Glutamatergic neuron (in vitro differentiated cells): Measurements from ENCODE around the gene CDK8. TPM values are rescaled to one million over a fixed set of nuclear protein-coding genes. Genes with fewer than 3 reads are reported as not detected.

Experiments
- DNase-seq: peaks from one replicate; pipeline ENCODE4 v3.0.0; 2022
- H3K27ac Mint-ChIP-seq: one replicate; pipeline ENCODE4 v1.8.0; 2020; ENCODE audit warnings: mild to moderate bottlenecking, mixed read lengths, inconsistent platforms; ENCODE audit not compliant: unreplicated experiment
- H3K27me3 Mint-ChIP-seq: one replicate; pipeline ENCODE4 v1.8.0; 2020; ENCODE audit warnings: mild to moderate bottlenecking, moderate library complexity, mixed read lengths, inconsistent platforms; ENCODE audit not compliant: unreplicated experiment
- H3K36me3 Mint-ChIP-seq: one replicate; pipeline ENCODE4 v1.8.0; 2020; ENCODE audit warnings: mild to moderate bottlenecking, mixed read lengths, inconsistent platforms; ENCODE audit not compliant: unreplicated experiment
- H3K4me1 Mint-ChIP-seq: one replicate; pipeline ENCODE4 v1.8.0; 2020; ENCODE audit warnings: mild to moderate bottlenecking, low read depth, mixed read lengths, inconsistent platforms; ENCODE audit not compliant: unreplicated experiment
- H3K4me3 Mint-ChIP-seq: one replicate; pipeline ENCODE4 v1.8.0; 2020; ENCODE audit warnings: mild to moderate bottlenecking, mixed read lengths, inconsistent platforms; ENCODE audit not compliant: unreplicated experiment
- H3K9me3 Mint-ChIP-seq: one replicate; pipeline ENCODE4 v1.8.0; 2020; ENCODE audit warnings: mild to moderate bottlenecking, moderate library complexity, mixed read lengths, inconsistent platforms; ENCODE audit not compliant: unreplicated experiment
- CTCF ChIP-seq: fragments of 200-600 bp; sonication (generic); IDR thresholded peaks from one replicate; pipeline ENCODE4 v1.5.0; 2021; ENCODE audit not compliant: partially characterized antibody, unreplicated experiment
- total RNA-seq: library from RNA; stranded (reverse); fragmentation: NEBNext Ultra II Directional; extraction: Animal tissue kit (Norgen Biotek cat#: 25700); gene quantifications from one replicate; pipeline ENCODE4 v1.2.1, GENCODE V29; 2021; ENCODE audit not compliant: unreplicated experiment

The CDK8 gene
- total RNA-seq, 1 donor from 2014 or later, result 27.9 TPM

- Mint-ChIP-seq H3K9me3 (peaks cover 5% of the 10 kb centered on the region), H3K4me1 (peaks cover 22% of the 10 kb centered on the region), H3K4me3 (no peak overlapping the region), H3K27ac (no peak overlapping the region), H3K36me3 (no peaks in the 10 kb centered on the region), H3K27me3 (peaks cover 6% of the 10 kb centered on the region)
- no peak for TF ChIP-seq CTCF
- DNase-seq, result no peak
Observed at GRCh38 chr13:26259634-26260033, 5.7 kb downstream of the CDK8 start.

GRCh38 chr13:26262156-26262555 lies 8.2 kb downstream of the CDK8 start:
- Mint-ChIP-seq H3K27ac (no peak overlapping the region), H3K36me3 (no peaks in the 10 kb centered on the region), H3K4me3 (no peak overlapping the region), H3K9me3 (no peaks in the 10 kb centered on the region), H3K27me3 (no peaks in the 10 kb centered on the region), H3K4me1 (peaks cover 22% of the 10 kb centered on the region)
- no peak for TF ChIP-seq CTCF
- DNase-seq, result no peak

- H3K4me1 Mint-ChIP-seq, result peaks cover 15% of the 10 kb centered on the region
- TF ChIP-seq CTCF, result no peak
- H3K9me3 Mint-ChIP-seq, result peaks cover 1% of the 10 kb centered on the region
- H3K27me3 Mint-ChIP-seq, result no peaks in the 10 kb centered on the region
- DNase-seq, result no peak
- H3K36me3 Mint-ChIP-seq, result no peaks in the 10 kb centered on the region
- no peak overlapping the region for H3K4me3 Mint-ChIP-seq
- H3K27ac Mint-ChIP-seq, result no peak overlapping the region
Observed at GRCh38 chr13:26266311-26266710, 12.4 kb downstream of the CDK8 start.

- Mint-ChIP-seq H3K4me3 (no peak overlapping the region), H3K4me1 (peaks cover 7% of the 10 kb centered on the region), H3K36me3 (no peaks in the 10 kb centered on the region), H3K27me3 (peaks cover 1% of the 10 kb centered on the region), H3K27ac (no peak overlapping the region), H3K9me3 (peaks cover 1% of the 10 kb centered on the region)
- no peak for DNase-seq
- no peak for TF ChIP-seq CTCF
Observed at GRCh38 chr13:26270707-26271106, 16.8 kb downstream of the CDK8 start.

- peaks cover 1% of the 10 kb centered on the region for H3K27me3 Mint-ChIP-seq
- no peaks in the 10 kb centered on the region for H3K4me1 Mint-ChIP-seq
- no peak for TF ChIP-seq CTCF
- H3K4me3 Mint-ChIP-seq, result no peak overlapping the region
- no peak overlapping the region for H3K27ac Mint-ChIP-seq
- DNase-seq, result no peak
- no peaks in the 10 kb centered on the region for H3K36me3 Mint-ChIP-seq
- H3K9me3 Mint-ChIP-seq, result peaks cover 1% of the 10 kb centered on the region
Observed at GRCh38 chr13:26272621-26273020, 18.7 kb downstream of the CDK8 start.
